ENCODE measurements around the gene EML3. TPM values are rescaled to one million over a fixed set of nuclear protein-coding genes. Genes with fewer than 3 reads are reported as not detected.
"Not testable (repeated sequence)": the region's sequence is repeated elsewhere in the genome, so short reads cannot be mapped to it uniquely, and the experiment has no call there.

The EML3 gene
- total RNA-seq, 1 experiment from 2014 or later = 21.7 TPM

- no peak for DNase-seq (ENCODE audit: low read depth)
Observed at GRCh38 chr11:62600367-62601121, 12.0 kb downstream of the EML3 start.

GRCh38 chr11:62599901-62600300 lies 12.7 kb downstream of the EML3 start:
- DNase-seq (ENCODE audit: low read depth) = no peak

- DNase-seq (ENCODE audit: low read depth) = peak; percentile 77
Observed at GRCh38 chr11:62599069-62599696, 13.4 kb downstream of the EML3 start.

- no peak for DNase-seq (ENCODE audit: low read depth)
Observed at GRCh38 chr11:62595124-62595523, 17.5 kb downstream of the EML3 start.

GRCh38 chr11:62593434-62594044 lies 19.0 kb downstream of the EML3 start:
- DNase-seq (ENCODE audit: low read depth) = peak; percentile 81

- DNase-seq (ENCODE audit: low read depth) = no peak
Observed at GRCh38 chr11:62592989-62593421, 19.6 kb downstream of the EML3 start.

- no peak for DNase-seq (ENCODE audit: low read depth)
Observed at GRCh38 chr11:62592146-62592815, 20.3 kb downstream of the EML3 start.

- DNase-seq (ENCODE audit: low read depth) = peak; percentile 99
Observed at GRCh38 chr11:62591448-62592145, 21.0 kb downstream of the EML3 start, which contains the start of gene TUT1. Gene TUT1, minus strand, starts transcription at chr11:62591523. Its CDS starts 38 bp downstream, at chr11:62591485.

GRCh38 chr11:62588966-62589637 lies 23.5 kb downstream of the EML3 start:
- no peak for DNase-seq (ENCODE audit: low read depth)

- not testable (repeated sequence) for DNase-seq (ENCODE audit: low read depth)
Observed at GRCh38 chr11:62585356-62585755, 27.2 kb downstream of the EML3 start.

GRCh38 chr11:62581735-62582134 lies 30.8 kb downstream of the EML3 start:
- DNase-seq (ENCODE audit: low read depth) = not testable (repeated sequence)

- DNase-seq (ENCODE audit: low read depth) = no peak
Observed at GRCh38 chr11:62580959-62581715, 31.4 kb downstream of the EML3 start.

- DNase-seq (ENCODE audit: low read depth) = no peak
Observed at GRCh38 chr11:62579252-62579651, 33.3 kb downstream of the EML3 start.

GRCh38 chr11:62578541-62578940 lies 34.0 kb downstream of the EML3 start:
- DNase-seq (ENCODE audit: low read depth) = no peak

- DNase-seq (ENCODE audit: low read depth) = no peak
Observed at GRCh38 chr11:62577046-62577714, 35.4 kb downstream of the EML3 start.

- DNase-seq (ENCODE audit: low read depth) = no peak
Observed at GRCh38 chr11:62575837-62576236, 36.7 kb downstream of the EML3 start.

- DNase-seq (ENCODE audit: low read depth) = no peak
Observed at GRCh38 chr11:62575156-62575555, 37.4 kb downstream of the EML3 start.

GRCh38 chr11:62574363-62575071 lies 38.1 kb downstream of the EML3 start:
- DNase-seq (ENCODE audit: low read depth) = no peak
